AG08396 (cell line): ENCODE results near the gene GAS6.
"Not testable (repeated sequence)": the region's sequence is repeated elsewhere in the genome, so short reads cannot be mapped to it uniquely, and the experiment has no call there.

Source experiments
- DNase-seq: peaks from one replicate; pipeline ENCODE4 v3.0.0; 2012; ENCODE audit warnings: low spot score, mixed read lengths

Gene GAS6

DNA sequence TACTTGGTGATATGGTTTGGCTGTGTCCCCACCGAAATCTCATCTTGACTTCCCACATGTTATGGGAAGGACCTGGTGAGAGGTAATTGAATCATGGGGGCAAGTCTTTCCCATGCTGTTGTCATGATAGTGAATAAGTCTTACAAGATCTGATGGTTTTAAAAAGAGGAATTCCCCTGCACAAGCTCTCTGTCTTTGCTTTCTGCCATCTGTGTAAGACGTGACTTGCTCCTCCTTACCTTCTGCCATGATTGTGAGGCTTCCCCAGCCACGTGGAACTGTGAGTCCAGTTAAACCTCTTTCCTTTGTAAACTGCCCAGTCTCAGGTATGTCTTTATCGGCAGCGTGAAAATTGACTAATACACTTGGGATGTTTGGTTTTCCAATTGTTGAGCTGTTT, 4.0 kb upstream of the GAS6 start:
- not testable (repeated sequence) for DNase-seq

DNA sequence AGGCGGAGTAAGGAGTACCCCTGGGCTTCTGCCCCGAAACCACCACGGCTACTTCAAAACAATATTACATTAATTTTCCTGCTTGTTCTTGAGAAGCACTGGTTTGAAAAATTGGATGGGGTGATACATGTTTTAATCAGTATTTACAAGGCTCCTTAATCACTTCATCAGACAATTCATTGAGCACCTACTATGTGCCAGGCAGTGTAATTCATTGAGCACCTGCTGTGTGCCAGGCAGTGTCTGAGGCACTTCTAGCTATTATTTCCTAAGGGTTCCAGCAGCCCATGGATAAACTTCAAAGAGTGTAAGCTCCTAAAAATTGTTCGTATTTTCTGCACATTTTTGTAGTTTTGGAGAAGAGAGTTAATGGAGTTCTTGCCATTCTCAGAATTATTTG, 1.6 kb upstream of the GAS6 start:
- DNase-seq: no peak

DNA sequence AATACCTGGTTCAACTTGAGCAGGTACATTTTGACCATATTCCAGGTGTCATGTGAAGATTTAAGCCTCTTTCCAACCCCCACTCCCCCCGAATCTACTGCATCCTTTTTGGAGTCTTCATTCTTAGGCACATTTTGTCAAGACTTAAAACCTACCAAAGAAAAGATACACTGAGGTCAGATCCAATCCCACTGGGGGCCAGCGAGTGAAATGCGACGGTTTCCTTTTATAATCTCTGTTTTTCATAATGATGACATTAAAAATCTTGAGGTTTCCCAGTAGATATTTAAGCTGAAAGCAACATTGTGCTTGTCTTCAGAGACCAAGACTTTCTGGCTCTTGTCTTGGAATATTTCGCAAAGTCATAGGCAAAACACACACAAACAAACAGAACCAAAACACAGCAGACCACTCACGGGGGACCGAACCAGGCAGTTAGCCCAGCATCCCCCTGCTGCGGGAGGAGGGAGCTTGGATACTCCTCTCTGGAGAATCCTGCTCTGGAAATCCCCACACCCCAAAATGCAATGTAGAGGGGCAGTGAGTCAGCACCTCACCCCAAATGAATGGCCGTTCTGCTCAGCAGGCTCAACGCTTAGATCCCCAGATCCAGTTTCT, 506 bp upstream of the GAS6 start:
- DNase-seq: peak; percentile 70

DNA sequence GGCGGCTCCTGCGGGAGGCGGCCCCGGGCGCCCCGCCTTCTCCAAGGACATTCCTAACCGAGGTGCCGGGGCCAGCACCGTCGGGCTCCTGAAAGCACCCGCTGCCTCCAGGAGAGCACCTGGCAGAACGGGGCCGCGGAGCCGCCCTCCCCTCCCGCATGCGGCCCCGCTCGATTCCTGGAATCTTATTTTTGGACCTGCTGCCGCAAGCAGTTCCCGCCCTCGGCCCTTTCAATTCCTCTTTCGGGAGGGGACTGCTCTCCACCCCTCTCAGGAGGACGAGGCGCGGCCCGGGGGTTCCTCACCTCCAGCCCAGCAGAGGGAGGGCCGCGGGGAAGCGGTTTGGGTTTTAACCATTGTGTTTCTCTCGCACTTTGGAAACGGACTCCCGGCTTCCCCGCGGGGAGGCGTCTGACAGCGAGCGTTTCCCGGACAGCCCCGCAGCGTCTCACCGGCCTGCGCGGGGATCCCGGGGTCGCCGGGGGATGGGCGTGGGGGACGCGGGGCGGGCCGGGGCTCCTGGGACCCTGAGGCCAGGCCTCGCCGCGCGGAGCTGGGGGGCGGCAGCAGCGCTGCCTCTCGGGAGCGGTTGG, 849 bp downstream of the GAS6 start:
- peak; percentile 66 for DNase-seq

DNA sequence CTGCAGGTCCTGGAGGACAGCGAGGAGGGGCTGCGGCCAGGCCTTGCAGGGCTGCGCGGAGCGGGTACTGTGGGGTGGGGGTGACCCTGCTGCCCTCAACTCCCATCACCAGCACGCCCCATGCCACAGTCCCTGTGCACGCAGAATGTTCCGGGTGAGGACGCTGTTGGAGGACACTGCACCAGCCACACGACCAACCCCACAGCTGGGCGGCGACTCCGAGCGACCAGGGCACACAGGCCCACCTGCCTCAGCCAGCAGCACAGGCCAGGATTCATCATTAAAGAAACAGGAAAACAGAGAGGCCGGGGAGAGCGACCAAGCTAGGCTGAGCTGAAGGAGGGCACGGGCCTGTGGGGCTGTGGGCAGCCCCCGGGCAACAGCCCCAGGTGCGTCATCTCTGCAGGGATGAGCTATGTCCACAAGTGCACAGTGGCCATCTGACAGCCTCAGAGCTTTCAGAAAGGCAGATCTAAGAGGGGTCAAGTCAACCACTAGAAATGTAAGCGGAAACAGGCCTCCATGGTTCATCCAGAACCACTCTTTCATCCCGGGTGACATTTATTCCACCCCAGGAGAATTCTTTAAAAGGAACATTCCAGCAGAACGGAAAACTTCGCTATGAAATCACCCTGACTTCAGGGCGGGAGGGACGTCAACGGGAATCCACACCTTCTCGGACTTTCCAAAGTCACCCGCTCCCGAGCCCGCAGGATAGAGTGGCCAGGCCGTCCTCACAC, 1.5 kb downstream of the GAS6 start:
- no peak for DNase-seq

DNA sequence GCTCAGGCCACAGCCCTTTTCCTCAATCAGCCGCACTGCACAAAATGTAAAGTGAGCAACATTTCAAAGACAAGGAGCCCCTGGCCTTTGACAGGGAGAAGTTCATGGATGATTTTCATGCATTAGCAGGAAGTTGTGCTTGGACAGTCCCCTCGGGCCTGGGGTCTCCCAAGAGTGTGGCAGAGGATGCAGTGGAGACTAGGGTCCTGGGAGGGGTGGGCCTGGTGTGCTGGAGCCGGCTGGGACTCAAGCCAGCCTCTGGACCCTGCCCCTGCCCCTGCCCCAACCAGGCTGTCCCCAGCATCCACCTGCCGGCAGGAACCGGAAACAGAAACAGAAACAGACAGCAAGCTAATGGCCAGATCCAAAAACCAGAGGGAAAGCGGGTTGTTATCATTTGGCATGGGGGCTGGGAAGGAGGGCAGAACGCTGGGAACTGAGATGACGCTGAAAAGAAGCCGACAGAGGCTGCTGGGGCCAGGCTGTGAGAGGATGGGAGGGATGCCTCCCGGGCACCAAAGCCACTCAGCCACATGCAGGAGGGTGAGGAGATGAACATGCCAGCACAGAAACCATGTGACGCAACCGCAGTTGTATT, 2.3 kb downstream of the GAS6 start:
- no peak for DNase-seq

DNA sequence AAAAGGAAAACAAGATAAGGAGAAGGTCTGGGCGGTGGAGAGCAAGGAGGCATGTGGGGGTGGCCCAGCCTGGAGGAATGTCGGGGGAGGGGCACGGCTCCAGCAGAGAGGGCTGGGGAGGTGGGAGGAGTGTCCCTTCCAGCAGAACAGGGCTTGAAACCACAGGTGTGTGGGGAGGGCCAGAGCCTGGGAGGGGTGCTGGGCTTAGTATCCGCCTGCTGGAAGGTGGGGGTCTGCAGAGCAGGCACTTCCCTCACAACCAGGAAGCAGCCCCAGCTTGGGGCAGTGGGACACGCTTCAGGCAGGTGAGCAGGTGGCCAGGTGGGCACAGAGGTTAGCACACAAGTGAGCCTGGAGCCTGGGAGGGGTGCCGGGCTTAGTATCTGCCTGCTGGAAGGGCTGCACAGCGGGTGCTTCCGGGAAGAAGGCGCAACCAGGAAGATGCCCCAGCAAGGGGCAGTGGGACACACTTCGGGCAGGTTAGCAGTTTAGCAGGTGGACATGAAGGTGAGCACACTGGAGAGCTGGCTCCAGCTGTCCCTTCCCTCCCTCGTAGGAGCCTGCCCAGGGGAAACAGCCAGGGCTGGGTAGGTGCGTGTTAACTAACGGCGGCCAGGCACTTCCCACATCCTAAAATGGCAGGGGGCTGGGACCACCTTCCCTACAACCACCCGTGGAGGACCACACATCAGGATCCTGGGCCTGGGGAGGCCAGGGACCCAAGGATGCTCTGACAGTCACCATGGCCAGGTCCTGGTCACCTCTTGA, 3.0 kb downstream of the GAS6 start:
- DNase-seq: no peak

DNA sequence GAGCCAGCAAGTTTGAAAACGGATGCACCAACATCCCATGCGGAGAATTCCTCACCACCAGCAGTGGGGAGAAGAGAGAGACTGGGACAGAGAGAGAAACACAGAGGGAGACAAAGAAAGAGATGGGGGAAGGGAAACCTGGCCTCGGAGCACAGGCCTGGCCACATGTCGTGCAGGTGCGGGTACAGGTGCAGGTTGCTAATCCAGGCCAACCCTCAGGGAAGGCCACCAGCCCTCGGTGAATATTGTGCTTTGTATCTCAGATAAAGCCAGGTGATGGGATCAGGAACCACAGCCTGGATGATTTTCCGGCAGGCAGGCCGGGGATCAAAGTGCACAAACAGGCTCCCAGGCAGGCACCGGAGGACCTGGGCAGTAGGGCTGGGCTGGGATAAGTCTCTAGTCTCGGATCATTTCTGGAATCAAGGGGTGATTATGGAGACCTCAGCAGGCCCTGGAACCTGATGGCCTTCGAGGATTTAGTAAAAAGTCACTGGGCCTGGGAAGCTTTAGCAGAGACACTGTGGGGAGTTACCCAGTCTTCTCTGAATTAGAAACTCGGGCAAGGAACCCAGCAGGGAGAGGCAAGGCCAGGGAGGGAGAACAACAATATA, 3.7 kb downstream of the GAS6 start:
- DNase-seq: no peak

DNA sequence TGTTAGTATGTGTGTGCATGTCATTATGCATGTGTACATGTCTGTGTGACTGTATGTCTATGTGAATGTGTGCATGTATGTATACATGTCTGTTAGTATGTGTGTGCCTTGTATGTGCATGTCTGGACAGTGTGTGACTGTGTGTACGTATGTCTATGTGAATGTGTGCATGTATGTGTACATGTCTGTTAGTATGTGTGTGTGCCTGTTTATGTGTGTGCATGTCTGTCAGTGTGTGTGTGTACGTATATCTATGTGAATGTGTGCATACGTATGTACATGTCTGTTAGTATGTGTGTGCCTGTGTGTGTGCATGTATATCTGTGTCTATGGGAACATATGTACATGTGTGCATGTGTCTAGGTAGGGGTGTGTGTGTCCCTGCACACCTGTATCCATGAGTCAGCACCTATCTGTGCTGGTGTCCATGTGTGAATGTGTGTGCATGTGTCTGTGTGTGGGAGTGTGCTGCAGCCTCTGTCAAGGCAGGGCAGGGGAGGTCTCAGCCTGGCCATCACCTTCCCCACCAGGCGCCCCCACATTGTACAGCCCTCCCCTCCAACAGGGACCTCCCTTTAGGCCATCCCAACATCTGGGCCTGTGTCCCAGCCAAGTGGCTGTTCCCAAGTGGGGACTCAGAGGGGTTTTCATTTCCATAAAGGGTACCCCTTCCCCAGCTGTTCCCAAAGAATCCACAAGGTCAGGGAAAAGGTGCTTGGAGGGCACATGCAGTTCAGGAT, 4.4 kb downstream of the GAS6 start:
- no peak for DNase-seq

DNA sequence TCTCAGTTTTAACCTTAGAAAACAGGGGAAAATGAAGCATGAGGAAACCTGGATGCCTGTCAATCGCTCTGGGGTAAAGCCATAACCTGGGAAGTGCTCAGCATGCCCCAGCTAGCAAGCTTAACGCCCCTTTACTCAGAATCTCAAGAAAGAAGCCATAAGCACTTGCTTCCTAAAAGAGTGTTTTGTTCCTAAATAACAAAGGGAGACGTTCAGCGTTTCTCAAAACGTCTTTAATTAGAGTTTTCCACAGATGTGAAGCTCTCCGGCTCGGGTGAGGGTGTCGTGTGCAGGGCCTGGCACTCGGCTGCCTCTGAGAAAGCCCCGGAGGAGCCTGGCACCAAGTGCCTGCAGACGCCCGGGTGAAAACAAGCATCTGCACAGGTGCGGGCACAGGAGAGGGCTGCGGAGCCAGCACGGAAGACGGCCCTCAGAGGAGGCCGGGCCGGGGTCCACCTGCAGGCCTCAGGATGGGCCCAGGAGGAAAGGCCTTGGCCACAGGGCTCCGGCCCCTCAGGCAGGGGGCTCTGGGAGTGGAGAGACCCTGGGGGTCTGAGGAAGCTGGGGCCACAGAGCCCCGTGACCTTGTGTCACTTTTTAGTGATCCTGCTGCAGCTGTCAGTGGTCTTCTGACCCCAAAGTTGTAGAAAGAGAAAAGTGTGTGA, 6.2 kb downstream of the GAS6 start:
- no peak for DNase-seq

DNA sequence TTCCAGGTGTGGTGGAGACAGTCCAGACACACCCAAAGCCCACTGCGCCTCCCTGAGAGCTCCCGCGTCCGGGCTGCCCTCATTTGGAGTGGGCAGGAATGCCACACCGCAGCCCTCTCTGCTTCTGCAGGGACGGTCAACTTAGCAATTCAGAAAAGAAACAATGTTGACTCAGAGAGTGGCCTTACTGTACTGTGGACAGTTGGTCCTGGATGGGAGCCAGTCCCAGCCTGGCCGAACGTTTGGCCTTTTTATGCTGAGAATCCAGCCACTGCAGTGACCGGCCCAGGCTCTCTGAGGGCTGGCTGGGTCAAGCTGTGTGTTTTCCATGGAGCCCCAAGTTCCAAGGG, 7.2 kb downstream of the GAS6 start:
- DNase-seq: peak; percentile 87

DNA sequence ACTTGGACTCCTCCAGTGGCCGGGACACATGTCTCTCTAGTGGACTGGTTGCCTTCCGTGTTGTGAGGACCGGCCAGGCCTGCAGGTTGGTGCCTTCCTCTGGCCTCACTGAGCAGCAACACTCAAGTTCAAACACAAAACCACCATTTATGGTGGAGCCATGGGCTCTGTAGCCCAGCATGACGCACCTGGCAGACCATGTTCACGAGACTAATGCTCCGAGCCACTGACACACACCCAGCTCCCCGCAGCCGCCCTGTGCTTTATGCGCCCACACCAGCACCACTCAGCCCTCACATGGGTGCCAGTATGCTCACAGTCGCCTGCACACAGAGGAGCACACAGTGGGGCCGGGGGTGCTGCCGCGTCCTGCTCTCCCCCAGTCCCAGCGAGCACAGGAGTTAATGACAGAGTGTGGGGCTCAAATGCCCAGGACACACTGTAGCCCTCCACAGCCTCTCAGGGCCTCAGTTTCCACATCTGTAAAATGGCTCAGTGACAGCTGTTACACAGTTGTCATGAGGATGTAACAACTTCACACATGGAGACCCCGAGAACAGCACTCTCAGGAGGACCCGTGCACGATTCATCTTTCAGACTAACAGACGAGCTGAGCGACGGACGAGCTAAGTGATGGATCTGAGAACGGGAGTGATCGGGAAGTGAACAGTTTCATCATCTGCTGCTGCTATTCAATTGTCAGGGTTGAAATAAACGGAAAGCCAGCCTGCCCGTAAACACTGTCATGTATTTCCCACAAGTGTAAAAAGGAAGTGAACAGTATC, 7.8 kb downstream of the GAS6 start:
- no peak for DNase-seq

DNA sequence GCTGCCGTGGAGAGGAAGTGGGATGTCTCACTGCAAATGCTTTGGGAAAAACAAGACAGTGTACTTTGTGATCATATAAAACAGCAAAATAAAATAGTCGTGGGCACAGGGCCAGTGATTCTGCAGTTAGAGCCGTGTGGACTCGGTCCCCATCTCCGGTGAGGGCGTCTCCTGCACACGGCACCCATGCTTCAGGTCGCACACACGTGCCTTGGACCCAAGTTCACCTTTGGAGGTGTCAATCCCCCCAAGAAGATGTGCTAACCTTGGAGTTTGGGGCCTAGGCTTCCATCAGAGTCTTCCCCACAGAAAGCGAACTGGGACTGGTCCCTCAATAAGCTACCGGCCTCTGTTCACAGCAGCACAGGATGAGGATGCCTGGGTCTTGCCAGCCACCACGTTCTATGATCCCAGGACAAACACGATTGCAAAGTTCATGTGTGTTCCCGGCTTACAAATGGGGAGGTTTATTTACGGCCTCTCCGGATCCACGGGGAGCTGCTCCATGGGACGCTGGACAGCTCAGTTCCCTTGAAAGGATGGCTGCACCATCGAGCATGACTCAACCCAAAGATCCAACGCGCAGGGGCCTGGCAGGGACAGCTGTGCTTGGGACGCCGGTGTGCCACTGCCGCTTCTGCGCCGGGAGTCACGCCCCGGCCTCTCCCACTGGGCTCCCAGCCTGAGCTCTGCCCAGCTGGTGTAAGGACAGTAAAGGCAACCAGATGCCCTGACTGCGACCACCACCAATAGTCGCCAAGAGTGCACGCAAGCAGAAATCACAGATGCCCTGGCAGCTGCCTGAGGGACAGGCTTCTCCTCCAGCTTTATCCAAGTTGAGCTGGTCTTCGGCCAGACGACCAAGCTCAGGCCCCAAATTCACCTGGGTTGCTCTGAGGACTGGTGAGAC, 8.6 kb downstream of the GAS6 start:
- no peak for DNase-seq

DNA sequence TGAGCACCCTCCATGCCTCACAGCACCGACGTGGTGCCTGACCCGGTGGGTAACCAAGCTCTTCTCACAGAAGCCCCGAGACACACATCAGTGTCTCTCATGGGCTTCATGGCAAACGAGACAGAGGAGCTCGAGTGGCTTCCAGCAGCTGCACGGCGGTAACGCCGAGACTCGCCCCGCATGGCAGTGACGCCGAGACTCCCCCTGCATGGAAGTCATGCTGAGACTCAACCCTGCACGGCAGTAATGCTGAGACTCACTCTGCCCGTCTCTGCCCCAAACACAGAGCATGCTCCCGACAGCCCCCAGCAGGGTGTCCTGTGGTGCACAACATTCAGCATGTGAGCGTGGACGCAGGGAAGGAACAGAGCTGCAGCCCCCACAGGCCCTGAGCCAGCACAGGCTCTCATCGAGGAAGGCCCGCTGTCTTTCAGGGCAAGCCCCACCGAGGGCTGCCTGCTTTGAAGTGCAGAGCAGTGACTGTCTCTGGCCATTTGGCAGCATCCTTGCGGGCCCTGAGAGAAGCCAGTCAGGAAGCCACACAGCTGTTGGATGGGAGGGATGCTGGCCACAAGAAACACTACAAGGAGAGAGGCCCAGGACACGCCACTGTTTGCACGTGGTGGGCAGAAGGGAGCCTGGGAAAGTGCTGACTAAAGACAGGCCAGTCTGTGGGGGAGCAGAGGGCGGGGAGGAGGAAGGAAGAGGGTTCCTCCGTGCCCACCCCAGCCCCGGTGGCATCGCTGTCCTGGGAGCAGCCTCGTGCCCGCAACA, 9.5 kb downstream of the GAS6 start:
- DNase-seq: peak; percentile 81

DNA sequence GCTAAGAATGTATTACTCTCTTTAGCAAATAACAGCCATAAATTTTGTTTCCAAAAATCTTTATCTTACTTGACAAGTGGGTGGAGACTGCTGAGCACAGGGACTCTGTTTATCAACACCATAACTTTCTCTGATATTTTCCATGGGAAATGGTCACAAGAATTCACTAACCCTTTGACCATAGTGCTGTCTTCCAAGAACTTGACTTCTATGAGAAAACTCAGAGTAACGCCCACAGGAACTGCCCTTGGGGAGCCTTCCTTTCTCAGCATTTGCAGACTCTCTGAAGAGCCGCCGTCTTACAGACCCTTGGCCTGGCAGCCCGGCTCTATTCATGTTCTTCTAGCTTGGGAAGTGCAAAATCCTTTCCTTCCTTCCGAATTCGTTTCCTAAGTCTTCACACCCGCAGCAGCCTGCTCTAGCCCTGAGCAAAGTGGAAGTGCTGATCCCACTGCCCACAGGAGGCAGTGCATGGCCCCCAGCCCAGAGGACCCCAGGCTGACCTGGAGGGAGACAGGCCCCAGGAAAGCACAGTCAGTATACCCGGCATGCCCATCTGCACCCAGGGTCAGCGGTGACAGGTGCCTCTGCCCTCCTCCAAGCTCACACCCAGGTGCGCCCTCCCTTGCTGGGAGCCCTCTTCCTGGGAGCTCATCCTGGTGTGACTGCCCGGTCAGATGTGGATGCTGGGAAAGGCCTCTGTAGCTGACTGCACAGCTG, 10.2 kb downstream of the GAS6 start:
- no peak for DNase-seq

DNA sequence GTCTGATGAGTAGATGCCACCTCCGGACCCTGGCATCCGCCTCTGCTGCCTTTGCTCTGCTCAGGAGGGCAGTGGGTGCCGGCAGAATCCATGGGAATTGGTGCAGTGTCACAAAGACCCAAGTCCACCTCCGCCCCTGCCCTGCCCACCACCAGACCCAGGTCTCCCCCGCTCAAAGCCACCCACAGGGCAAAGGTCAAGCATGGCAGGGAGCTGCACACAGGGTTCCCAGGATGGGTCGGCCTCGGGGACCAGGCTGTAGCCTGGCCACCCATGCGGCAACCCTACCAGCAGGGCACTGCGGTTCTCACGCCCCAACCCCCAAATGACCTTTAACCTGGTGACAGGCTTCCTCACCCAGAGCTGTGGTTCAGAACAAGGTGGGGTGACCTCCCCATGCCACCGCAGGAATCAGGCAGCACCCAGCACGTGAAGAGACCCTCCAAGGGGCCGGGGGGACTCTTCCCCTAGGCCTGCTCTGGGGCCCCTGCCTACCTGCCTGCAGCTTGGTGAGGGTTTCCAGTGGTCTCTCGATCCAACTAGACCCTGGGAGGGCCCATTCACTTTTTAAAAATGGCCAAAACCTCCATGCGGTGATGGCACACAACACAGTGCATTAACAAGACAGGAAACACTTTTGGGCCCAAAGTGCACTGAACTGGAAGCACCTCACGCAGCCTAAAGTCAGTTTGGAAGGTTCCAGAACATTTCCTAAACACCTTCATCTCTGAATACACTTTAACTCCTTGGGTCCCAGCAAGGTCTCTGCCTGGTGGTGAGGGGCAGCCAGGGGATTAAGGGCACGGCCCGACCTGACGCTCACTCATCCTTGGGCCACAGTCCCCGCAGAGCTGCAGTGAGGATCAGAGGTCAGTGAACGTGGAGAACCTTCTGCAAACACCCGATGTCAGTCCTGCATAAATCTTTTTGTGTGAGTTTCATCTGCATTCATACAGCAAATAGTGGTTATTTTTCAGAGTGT, 11.0 kb downstream of the GAS6 start:
- no peak for DNase-seq
